ENCODE results near the gene NBEA. TPM values are rescaled to one million over a fixed set of nuclear protein-coding genes. Genes with fewer than 3 reads are reported as not detected.

The NBEA gene
- total RNA-seq, 1 experiment from 2014 or later: 4.1 TPM

DNA sequence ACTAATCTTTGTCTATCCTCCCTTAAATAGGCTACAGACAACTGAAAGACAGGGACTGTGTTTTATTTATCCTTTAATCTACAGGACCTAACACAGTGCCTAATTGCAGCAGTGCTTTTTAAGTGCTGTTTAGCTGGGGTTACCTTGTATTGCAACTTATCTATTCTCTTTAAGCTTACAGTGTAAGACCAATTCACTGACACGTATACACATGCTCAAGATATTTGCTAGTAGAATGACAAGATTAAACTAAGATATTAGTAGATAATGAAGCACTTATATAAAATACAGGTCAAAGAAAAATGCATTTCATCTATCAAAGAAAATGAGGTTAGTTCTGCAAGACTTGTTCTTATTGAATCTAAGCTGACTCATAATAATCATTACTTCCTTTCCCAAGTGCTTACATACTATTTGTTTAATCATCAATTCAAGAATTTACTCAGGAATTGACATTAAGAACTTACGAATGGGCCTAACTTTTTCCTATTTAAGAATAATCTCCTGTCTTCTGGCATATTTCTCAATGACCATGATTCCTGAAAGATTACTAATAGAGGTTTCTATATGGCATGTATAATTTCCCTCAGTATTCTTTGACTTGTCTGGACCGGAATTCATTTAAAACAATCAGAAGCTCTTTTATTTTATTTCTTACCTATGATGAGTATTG lies 610.2 kb downstream of the NBEA start:
- ChIA-PET RAD21 (ENCODE audit: low non-redundant PET in 1 of 2, low total read pairs in 2 of 2, uncharacterized antibody in 2 of 2, unreplicated experiment in 2 of 2) (no interaction called here), POLR2A (no interaction called here), CTCF (no interaction called here)
- Histone ChIP-seq H4K20me1 (ENCODE audit: insufficient read depth) (no peaks in the 10 kb centered on the region), H3K4me2 (ENCODE audit: low read length) (no peak overlapping the region), H3K9ac (ENCODE audit: low read length) (no peak overlapping the region), H3K4me3 (replicated peaks in 1 of 2; ENCODE audit: low read depth in 1 of 2, low read length in 2 of 2) (no peak overlapping the region), H3K9me3 (ENCODE audit: control insufficient read depth in 1 of 2, insufficient read depth in 1 of 2, low read depth in 1 of 2, low read length in 2 of 2) (no peaks in the 10 kb centered on the region), H3K27ac (ENCODE audit: low read depth, low read length) (no peak overlapping the region), H3K4me1 (ENCODE audit: control insufficient read depth in 1 of 2, insufficient read depth in 2 of 2, low read length in 2 of 2) (no peaks in the 10 kb centered on the region; a peak in 1 of 4 replicates), H3K9me2 (ENCODE audit: insufficient read depth) (no peaks in the 10 kb centered on the region), H3K79me2 (ENCODE audit: insufficient read depth, low read length) (no peaks in the 10 kb centered on the region), H3K27me3 (ENCODE audit: insufficient read depth, low read length) (no peaks in the 10 kb centered on the region), H3K36me3 (ENCODE audit: control insufficient read depth in 1 of 2, insufficient read depth in 2 of 2, low read length in 2 of 2) (no peaks in the 10 kb centered on the region), H2AFZ (ENCODE audit: low read depth, low read length, poor library complexity, severe bottlenecking) (no peak overlapping the region)
- DNase-seq (ENCODE audit: low read depth, low spot score): no peak
- intact Hi-C loops (cut with micrococcal nuclease): no loop called here
- ATAC-seq: no peak
- no peak for TF ChIP-seq SP1 (IDR thresholded peaks at IDR 0.05; ENCODE audit: low read depth)
- TF ChIP-seq, protein P1, sequence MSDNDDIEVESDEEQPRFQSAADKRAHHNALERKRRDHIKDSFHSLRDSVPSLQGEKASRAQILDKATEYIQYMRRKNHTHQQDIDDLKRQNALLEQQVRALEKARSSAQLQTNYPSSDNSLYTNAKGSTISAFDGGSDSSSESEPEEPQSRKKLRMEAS (IDR thresholded peaks at IDR 0.05): no peak
- no TSS peak for BruUV-seq (replicated peaks)

DNA sequence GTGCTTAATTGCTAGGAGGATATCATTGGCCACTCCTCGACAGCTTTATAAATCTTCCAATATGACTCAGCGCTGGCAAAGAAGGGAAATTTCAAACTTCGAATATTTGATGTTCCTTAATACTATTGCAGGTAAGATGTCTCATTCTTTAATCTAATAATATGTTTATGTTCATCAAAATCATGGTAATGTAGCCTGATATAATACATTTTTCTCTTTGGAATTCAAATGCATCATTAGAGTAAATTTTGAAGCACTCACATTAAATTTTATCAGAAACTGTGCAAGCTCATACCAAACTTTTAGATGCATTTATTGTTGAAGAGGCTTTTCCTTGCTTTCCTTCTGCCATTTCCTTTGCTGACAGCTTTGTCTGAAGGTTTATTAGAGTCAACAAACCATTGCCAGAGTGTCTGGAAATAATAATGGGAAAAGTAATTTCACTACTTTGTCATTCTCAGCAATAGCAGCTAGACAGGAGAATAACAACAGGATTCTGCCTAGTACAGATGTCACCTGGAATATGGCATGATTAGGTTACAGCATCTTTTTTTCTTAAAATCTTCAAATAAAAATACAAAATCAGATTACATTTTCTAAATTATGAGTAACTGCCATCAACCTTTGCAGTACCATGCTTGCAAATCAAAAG lies 613.0 kb downstream of the NBEA start:
- BruUV-seq (replicated peaks): no TSS peak
- no peaks in the 10 kb centered on the region for H3K27me3 ChIP-seq (ENCODE audit: insufficient read depth, low read length)

More for the DNA sequence above, 613.0 kb downstream of the NBEA start:
- CTCF ChIA-PET: no interaction called here
- TF ChIP-seq ZFX (IDR thresholded peaks at IDR 0.05) (no peak), ZNF274 (IDR thresholded peaks at IDR 0.05; ENCODE audit: low read depth, low read length) (no peak), SIN3A (IDR thresholded peaks at IDR 0.05; ENCODE audit: low read depth) (no peak), EZH2phosphoT487 (IDR thresholded peaks at IDR 0.05; ENCODE audit: borderline replicate concordance) (no peak), RAD21 (IDR thresholded peaks at IDR 0.05; ENCODE audit: low read depth) (no peak)
- TF ChIP-seq, protein P2, sequence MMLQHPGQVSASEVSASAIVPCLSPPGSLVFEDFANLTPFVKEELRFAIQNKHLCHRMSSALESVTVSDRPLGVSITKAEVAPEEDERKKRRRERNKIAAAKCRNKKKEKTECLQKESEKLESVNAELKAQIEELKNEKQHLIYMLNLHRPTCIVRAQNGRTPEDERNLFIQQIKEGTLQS (IDR thresholded peaks at IDR 0.05): no peak
- H3K4me1 ChIP-seq (ENCODE audit: control insufficient read depth in 1 of 2, insufficient read depth in 2 of 2, low read length in 2 of 2): no peaks in the 10 kb centered on the region
- ATAC-seq (no peak), DNase-seq (ENCODE audit: low read depth, low spot score) (no peak)
- H3K9me2 ChIP-seq (ENCODE audit: insufficient read depth): no peaks in the 10 kb centered on the region
- H3K79me2 ChIP-seq (ENCODE audit: insufficient read depth, low read length): no peaks in the 10 kb centered on the region
- no peak overlapping the region for H3K4me3 ChIP-seq (replicated peaks in 1 of 2; ENCODE audit: low read depth in 1 of 2, low read length in 2 of 2)
- H2AFZ ChIP-seq (ENCODE audit: low read depth, low read length, poor library complexity, severe bottlenecking): no peak overlapping the region
- POLR2A ChIA-PET: no interaction called here
- no peaks in the 10 kb centered on the region for H4K20me1 ChIP-seq (ENCODE audit: insufficient read depth)
- no peaks in the 10 kb centered on the region for H3K9me3 ChIP-seq (ENCODE audit: control insufficient read depth in 1 of 2, insufficient read depth in 1 of 2, low read depth in 1 of 2, low read length in 2 of 2)
- no peak overlapping the region for H3K27ac ChIP-seq (ENCODE audit: low read depth, low read length)
- intact Hi-C loops (cut with micrococcal nuclease): no loop called here
- no peak overlapping the region for H3K9ac ChIP-seq (ENCODE audit: low read length)
- no peaks in the 10 kb centered on the region for H3K36me3 ChIP-seq (ENCODE audit: control insufficient read depth in 1 of 2, insufficient read depth in 2 of 2, low read length in 2 of 2)
- no peak overlapping the region for H3K4me2 ChIP-seq (ENCODE audit: low read length)
- RAD21 ChIA-PET (ENCODE audit: low non-redundant PET in 1 of 2, low total read pairs in 2 of 2, uncharacterized antibody in 2 of 2, unreplicated experiment in 2 of 2): interaction anchor here in 1 of 2 experiments (0.6 kb wide), 1 partner anchor 1930 kb away, joined by 3 read pairs; no protein-coding TSS in a partner anchor
